GM12872 (cell line): ENCODE data around the gene ARHGAP29.

Source experiments
- CTCF ChIP-seq: IDR thresholded peaks from 3 replicates; pipeline ENCODE4 v1.5.1; 2011; ENCODE audit warnings: low read depth, mild to moderate bottlenecking, low read length, moderate library complexity; ENCODE audit not compliant: insufficient read depth

Gene ARHGAP29

GRCh38 chr1:94272388-94272787 is 35.0 kb upstream of the ARHGAP29 start:
- TF ChIP-seq CTCF: no peak

GRCh38 chr1:94271373-94271772 is 34.0 kb upstream of the ARHGAP29 start:
- TF ChIP-seq CTCF: no peak

GRCh38 chr1:94270801-94271203 is 33.4 kb upstream of the ARHGAP29 start:
- no peak for TF ChIP-seq CTCF

GRCh38 chr1:94269921-94270320 is 32.5 kb upstream of the ARHGAP29 start:
- no peak for TF ChIP-seq CTCF

- TF ChIP-seq CTCF: no peak
Observed at GRCh38 chr1:94265906-94266305, 28.5 kb upstream of the ARHGAP29 start.

GRCh38 chr1:94265011-94265422 is 27.6 kb upstream of the ARHGAP29 start:
- TF ChIP-seq CTCF: no peak

- no peak for TF ChIP-seq CTCF
Observed at GRCh38 chr1:94260635-94261387, 23.4 kb upstream of the ARHGAP29 start.
